ENCODE measurements around the gene MEF2C. TPM values are rescaled to one million over a fixed set of nuclear protein-coding genes. Genes with fewer than 3 reads are reported as not detected.
A peak's percentile ranks its signal among the peaks of the same experiment; 100 is the strongest.

The MEF2C gene
- total and polyA plus RNA-seq, 4 donors = 27.4 to 77.9 (median 46.3) TPM

DNA sequence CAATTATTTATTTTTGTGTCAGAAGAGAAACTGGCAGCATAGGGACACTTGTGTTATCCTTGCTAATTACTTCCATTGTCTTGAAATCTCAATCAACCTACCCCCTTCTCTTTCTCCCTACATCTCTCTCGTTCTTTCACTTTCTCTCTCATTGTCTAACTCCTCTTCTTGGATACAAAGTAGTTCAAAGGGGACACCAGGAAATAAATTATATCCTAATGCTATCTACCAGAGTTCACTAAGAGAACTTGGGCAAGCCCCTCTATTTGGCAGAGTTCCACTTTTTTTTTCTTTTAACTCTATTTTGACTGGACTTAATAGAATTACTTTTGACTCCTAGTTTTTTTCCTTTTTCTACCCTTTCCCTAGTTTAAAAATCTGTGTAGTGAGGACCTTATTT, 102.2 kb downstream of the MEF2C start:
- no peaks in the 10 kb centered on the region for H3K36me3 ChIP-seq (ENCODE audit: control insufficient read depth, insufficient read depth, low read length)
- H3K27ac ChIP-seq (ENCODE audit: low read depth, low read length) = no peak overlapping the region
- no CpG with 5 or more reads among the region's 1 CpG for WGBS (ENCODE audit: insufficient coverage)
- no peaks in the 10 kb centered on the region for H3K27me3 ChIP-seq (ENCODE audit: control insufficient read depth, insufficient read depth, low read length)
- DNase-seq (ENCODE audit: low read depth in 4 of 6, low spot score in 6 of 6) = peak in 1 of 6 donors; percentile 34
- no peaks in the 10 kb centered on the region for H3K9me3 ChIP-seq (ENCODE audit: control insufficient read depth, insufficient read depth, low read length)
- no peak overlapping the region for H3K4me3 ChIP-seq (ENCODE audit: low read depth, low read length)
- H3K4me1 ChIP-seq (ENCODE audit: control insufficient read depth, insufficient read depth, low read length) = no peaks in the 10 kb centered on the region

DNA sequence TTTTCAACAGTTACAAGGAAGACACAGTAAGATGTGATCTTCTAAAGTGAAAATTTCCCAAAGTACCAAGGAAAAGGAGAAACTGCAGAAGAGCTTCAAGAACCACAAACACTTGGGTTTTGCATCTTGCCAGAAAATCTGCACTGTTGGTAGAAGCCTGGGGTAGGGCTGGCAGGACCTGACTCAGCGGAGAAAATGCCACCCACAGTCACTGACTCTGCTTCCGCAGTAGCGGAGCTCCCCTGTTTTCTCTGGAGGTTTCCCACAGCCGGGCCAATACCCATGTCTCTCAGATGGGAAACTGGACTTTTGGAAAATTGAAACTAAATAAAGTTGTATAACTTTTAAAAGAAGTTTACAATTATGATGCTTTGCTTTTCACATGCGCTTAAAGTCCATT, 104.2 kb downstream of the MEF2C start:
- Histone ChIP-seq H3K4me3 (ENCODE audit: low read depth, low read length) (no peak overlapping the region), H3K27me3 (ENCODE audit: control insufficient read depth, insufficient read depth, low read length) (no peaks in the 10 kb centered on the region), H3K36me3 (ENCODE audit: control insufficient read depth, insufficient read depth, low read length) (no peaks in the 10 kb centered on the region), H3K27ac (ENCODE audit: low read depth, low read length) (no peak overlapping the region), H3K4me1 (ENCODE audit: control insufficient read depth, insufficient read depth, low read length) (no peaks in the 10 kb centered on the region), H3K9me3 (ENCODE audit: control insufficient read depth, insufficient read depth, low read length) (no peaks in the 10 kb centered on the region)
- 78% methylated on average over 3 of the region's 5 CpGs for WGBS (ENCODE audit: insufficient coverage)
- DNase-seq (ENCODE audit: low read depth in 4 of 6, low spot score in 6 of 6) = no peak

DNA sequence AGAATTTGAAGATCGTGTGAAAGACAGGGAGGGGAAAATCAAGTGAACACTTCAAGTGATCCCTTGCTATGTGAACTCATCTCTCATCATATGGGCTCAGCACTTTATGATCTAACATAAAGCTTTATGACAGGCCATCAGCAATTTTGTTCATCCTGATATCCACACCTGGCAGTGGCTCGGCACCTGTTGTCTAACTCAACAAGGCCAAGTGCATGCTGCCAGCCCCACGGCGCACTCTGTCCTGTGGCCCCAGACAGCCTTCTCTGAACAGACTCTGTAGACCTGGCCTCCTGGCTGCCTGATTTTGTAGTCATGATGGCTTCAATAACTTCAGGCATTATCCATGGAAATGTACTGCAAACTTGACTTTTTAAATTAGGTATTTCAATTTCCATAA, 106.3 kb downstream of the MEF2C start:
- no peaks in the 10 kb centered on the region for H3K9me3 ChIP-seq (ENCODE audit: control insufficient read depth, insufficient read depth, low read length)
- no peaks in the 10 kb centered on the region for H3K4me1 ChIP-seq (ENCODE audit: control insufficient read depth, insufficient read depth, low read length)
- no peak overlapping the region for H3K4me3 ChIP-seq (ENCODE audit: low read depth, low read length)
- H3K27me3 ChIP-seq (ENCODE audit: control insufficient read depth, insufficient read depth, low read length) = no peaks in the 10 kb centered on the region
- WGBS (ENCODE audit: insufficient coverage) = 94% methylated on average over 3 of the region's 4 CpGs
- no peak overlapping the region for H3K27ac ChIP-seq (ENCODE audit: low read depth, low read length)
- no peak for DNase-seq (ENCODE audit: low read depth in 4 of 6, low spot score in 6 of 6)
- H3K36me3 ChIP-seq (ENCODE audit: control insufficient read depth, insufficient read depth, low read length) = no peaks in the 10 kb centered on the region

DNA sequence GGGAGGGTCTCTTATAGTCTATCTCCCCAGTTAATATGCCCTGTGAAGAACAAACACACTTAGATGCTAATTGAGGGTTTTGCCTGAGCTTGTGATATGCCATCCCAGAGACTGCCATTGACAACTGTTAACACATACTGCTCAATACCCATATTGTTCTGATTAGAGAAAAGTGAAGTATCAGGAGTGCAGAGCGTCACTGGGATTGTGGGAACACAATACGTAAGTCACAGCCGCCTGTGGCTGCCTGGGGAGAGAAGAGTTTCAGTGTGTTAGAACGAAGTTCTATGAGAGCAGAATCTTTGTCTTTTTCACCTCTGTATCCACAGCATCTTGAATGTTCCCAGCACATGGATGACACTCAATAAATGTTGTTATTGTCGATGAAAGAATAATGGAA, 110.2 kb downstream of the MEF2C start:
- Histone ChIP-seq H3K9me3 (ENCODE audit: control insufficient read depth, insufficient read depth, low read length) (no peaks in the 10 kb centered on the region), H3K27ac (ENCODE audit: low read depth, low read length) (no peak overlapping the region), H3K27me3 (ENCODE audit: control insufficient read depth, insufficient read depth, low read length) (no peaks in the 10 kb centered on the region), H3K4me1 (ENCODE audit: control insufficient read depth, insufficient read depth, low read length) (no peaks in the 10 kb centered on the region), H3K36me3 (ENCODE audit: control insufficient read depth, insufficient read depth, low read length) (no peaks in the 10 kb centered on the region), H3K4me3 (ENCODE audit: low read depth, low read length) (no peak overlapping the region)
- no peak for DNase-seq (ENCODE audit: low read depth in 4 of 6, low spot score in 6 of 6)
- WGBS (ENCODE audit: insufficient coverage) = 60% methylated on average over 1 of the region's 5 CpGs

DNA sequence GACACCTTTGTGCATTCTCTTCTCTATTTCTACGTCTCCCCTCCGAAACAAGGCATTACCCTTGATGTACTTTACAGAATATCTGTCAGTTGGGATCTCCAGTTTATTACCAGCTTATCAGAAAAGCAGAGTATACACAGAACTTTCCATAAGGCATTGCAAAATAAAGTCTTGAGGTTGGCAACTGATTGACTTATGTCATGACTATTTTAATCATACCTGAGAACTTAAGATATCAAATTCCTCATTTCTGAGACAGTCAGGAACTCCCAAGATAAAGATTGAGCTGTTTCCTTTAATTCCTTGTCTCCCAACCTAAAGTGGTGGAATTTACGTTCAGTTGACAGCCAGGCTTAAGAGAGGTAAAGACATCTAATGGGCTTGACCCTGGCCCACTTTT, 110.9 kb downstream of the MEF2C start:
- H3K27ac ChIP-seq (ENCODE audit: low read depth, low read length) = no peak overlapping the region
- H3K27me3 ChIP-seq (ENCODE audit: control insufficient read depth, insufficient read depth, low read length) = no peaks in the 10 kb centered on the region
- no peak for DNase-seq (ENCODE audit: low read depth in 4 of 6, low spot score in 6 of 6)
- H3K4me1 ChIP-seq (ENCODE audit: control insufficient read depth, insufficient read depth, low read length) = no peaks in the 10 kb centered on the region
- H3K36me3 ChIP-seq (ENCODE audit: control insufficient read depth, insufficient read depth, low read length) = no peaks in the 10 kb centered on the region
- no peaks in the 10 kb centered on the region for H3K9me3 ChIP-seq (ENCODE audit: control insufficient read depth, insufficient read depth, low read length)
- H3K4me3 ChIP-seq (ENCODE audit: low read depth, low read length) = no peak overlapping the region
- 100% methylated on average over 3 of the region's 3 CpGs for WGBS (ENCODE audit: insufficient coverage)

DNA sequence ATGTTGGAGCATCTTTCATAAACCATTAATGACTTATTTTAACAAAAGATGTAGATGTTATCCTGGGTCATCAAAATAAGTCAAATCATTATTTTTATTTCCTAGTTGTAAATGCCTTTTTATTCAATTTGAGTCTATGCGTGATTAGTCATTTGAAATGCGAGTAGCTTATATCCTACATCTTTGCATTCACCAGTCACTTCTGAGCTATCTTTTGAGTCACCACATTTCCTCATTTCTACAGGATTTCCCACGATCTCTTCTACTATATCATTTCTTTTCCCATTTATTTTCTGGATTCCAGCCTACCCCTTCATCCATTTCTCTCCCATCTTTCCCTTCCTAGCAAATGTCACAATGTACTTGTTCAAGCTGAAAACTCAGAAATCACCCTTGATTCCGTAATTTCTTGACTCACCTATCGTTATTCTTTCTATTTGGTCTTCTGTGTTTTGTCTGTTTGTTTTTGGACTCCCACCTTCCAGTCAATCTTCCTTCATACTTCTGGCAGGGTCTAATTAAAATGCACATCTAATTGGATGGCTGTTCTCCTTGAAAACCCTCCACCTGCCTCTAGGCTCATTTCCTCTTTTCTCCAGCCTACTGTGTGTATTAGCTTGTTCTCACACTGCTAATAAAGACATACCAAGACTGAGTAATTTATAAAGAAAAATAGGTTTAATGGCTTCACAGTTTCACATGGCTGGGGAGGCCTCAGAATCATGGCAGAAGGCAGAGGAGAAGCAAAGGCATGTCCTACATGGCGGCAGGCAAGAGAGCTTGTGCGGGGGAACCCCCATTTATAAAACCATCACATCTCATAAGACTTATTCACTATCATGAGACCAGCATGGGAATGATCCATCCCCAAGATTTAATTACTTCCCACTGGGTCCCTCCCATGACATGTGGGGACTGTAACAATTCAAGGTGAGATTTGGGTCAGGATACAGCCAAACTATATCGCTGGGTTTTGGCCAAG, 112.4 kb downstream of the MEF2C start:
- Histone ChIP-seq H3K27me3 (ENCODE audit: control insufficient read depth, insufficient read depth, low read length) (no peaks in the 10 kb centered on the region), H3K27ac (ENCODE audit: low read depth, low read length) (no peak overlapping the region), H3K9me3 (ENCODE audit: control insufficient read depth, insufficient read depth, low read length) (no peaks in the 10 kb centered on the region), H3K4me1 (ENCODE audit: control insufficient read depth, insufficient read depth, low read length) (no peaks in the 10 kb centered on the region), H3K4me3 (ENCODE audit: low read depth, low read length) (no peak overlapping the region), H3K36me3 (ENCODE audit: control insufficient read depth, insufficient read depth, low read length) (no peaks in the 10 kb centered on the region)
- 98% methylated on average over 3 of the region's 8 CpGs for WGBS (ENCODE audit: insufficient coverage)
- no peak for DNase-seq (ENCODE audit: low read depth in 4 of 6, low spot score in 6 of 6)

DNA sequence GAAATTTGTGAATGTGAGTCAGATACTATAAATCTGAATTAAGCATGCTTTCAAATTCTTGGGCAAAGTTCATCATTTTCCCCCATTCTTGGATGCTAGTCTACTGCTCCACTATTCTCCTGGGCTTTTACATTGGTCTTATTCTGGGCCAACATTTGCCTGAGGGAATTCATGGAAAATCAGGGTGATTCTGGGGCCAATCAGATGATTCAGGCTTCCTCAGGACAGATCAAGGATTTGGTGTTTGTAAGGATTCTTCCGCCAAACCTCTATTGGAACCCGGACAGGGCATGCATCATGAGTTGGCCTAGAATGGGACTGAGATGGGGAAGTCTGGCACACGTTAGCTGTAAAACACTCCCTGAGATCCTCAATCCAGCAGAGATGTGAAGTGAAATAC, 113.8 kb downstream of the MEF2C start:
- H3K9me3 ChIP-seq (ENCODE audit: control insufficient read depth, insufficient read depth, low read length) = no peaks in the 10 kb centered on the region
- DNase-seq (ENCODE audit: low read depth in 4 of 6, low spot score in 6 of 6) = peak in 1 of 6 donors; percentile 21
- no peaks in the 10 kb centered on the region for H3K4me1 ChIP-seq (ENCODE audit: control insufficient read depth, insufficient read depth, low read length)
- H3K4me3 ChIP-seq (ENCODE audit: low read depth, low read length) = no peak overlapping the region
- H3K27me3 ChIP-seq (ENCODE audit: control insufficient read depth, insufficient read depth, low read length) = no peaks in the 10 kb centered on the region
- no peak overlapping the region for H3K27ac ChIP-seq (ENCODE audit: low read depth, low read length)
- no peaks in the 10 kb centered on the region for H3K36me3 ChIP-seq (ENCODE audit: control insufficient read depth, insufficient read depth, low read length)
- no CpG with 5 or more reads among the region's 3 CpGs for WGBS (ENCODE audit: insufficient coverage)

DNA sequence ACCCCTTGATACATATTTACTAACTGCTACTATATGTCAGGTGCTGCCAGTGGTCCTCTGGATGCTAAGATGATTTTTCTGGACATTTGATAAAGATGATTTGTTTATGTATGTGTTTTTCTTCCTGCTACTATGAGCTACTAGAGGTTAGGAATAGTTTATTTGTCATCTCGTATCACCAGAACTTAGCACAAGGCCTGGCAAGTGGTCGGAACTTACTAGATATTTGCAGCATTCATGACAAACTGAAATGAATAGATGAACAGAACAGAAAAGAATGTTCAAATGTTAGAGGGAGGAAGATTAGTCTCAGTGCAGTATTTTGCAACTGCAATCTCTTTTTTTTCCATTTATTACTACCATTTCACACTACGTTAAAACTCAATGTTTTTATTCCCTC, 114.6 kb downstream of the MEF2C start:
- Histone ChIP-seq H3K4me3 (ENCODE audit: low read depth, low read length) (no peak overlapping the region), H3K36me3 (ENCODE audit: control insufficient read depth, insufficient read depth, low read length) (no peaks in the 10 kb centered on the region), H3K27me3 (ENCODE audit: control insufficient read depth, insufficient read depth, low read length) (no peaks in the 10 kb centered on the region), H3K4me1 (ENCODE audit: control insufficient read depth, insufficient read depth, low read length) (no peaks in the 10 kb centered on the region), H3K9me3 (ENCODE audit: control insufficient read depth, insufficient read depth, low read length) (no peaks in the 10 kb centered on the region), H3K27ac (ENCODE audit: low read depth, low read length) (no peak overlapping the region)
- WGBS (ENCODE audit: insufficient coverage) = no CpG with 5 or more reads among the region's 3 CpGs
- no peak for DNase-seq (ENCODE audit: low read depth in 4 of 6, low spot score in 6 of 6)

DNA sequence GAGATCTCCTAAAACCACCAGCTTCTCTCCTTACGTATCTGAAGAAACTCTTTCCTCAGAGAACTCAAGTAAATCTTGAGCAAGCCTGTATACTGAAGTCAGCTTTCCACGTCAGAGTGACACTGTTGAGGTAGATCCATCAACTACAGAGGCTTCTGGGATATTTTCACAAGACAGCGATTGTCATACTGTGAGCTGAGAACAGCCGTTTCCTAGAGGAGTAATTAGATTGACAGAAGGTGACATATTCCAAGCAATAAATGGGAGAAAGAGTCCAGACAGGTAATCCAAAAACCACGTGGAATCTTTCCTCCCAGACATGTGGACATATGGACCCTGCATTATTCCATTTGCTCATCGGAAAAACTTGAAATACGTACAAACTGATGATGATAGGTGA, 117.2 kb downstream of the MEF2C start:
- DNase-seq (ENCODE audit: low read depth in 4 of 6, low spot score in 6 of 6) = peak in 2 of 6 donors; percentile 35 to 37
- H3K4me3 ChIP-seq (ENCODE audit: low read depth, low read length) = no peak overlapping the region
- H3K27ac ChIP-seq (ENCODE audit: low read depth, low read length) = no peak overlapping the region
- H3K9me3 ChIP-seq (ENCODE audit: control insufficient read depth, insufficient read depth, low read length) = no peaks in the 10 kb centered on the region
- 100% methylated on average over 1 of the region's 7 CpGs for WGBS (ENCODE audit: insufficient coverage)
- H3K27me3 ChIP-seq (ENCODE audit: control insufficient read depth, insufficient read depth, low read length) = no peaks in the 10 kb centered on the region
- H3K36me3 ChIP-seq (ENCODE audit: control insufficient read depth, insufficient read depth, low read length) = no peaks in the 10 kb centered on the region
- H3K4me1 ChIP-seq (ENCODE audit: control insufficient read depth, insufficient read depth, low read length) = no peaks in the 10 kb centered on the region

DNA sequence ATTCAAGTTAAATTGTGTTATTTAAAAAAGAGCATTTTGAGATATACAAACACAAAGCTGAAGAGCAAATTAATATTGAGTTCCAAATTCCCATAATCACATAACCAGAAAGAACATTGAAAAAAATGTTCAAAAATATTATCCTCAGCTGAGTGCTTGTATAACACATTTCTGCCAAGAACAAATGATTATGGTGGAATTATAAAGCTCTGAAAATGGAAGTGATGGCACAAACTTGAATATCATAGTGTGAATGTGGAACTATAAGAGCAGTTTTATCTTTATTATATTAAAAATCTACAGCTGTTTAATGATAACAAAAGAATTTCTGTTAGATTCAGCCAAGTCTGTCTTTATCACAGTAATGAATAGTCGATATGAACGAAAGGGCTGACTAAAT, 117.8 kb downstream of the MEF2C start:
- Histone ChIP-seq H3K4me3 (ENCODE audit: low read depth, low read length) (no peak overlapping the region), H3K9me3 (ENCODE audit: control insufficient read depth, insufficient read depth, low read length) (no peaks in the 10 kb centered on the region), H3K4me1 (ENCODE audit: control insufficient read depth, insufficient read depth, low read length) (no peaks in the 10 kb centered on the region), H3K36me3 (ENCODE audit: control insufficient read depth, insufficient read depth, low read length) (no peaks in the 10 kb centered on the region), H3K27ac (ENCODE audit: low read depth, low read length) (no peak overlapping the region), H3K27me3 (ENCODE audit: control insufficient read depth, insufficient read depth, low read length) (no peaks in the 10 kb centered on the region)
- DNase-seq (ENCODE audit: low read depth in 4 of 6, low spot score in 6 of 6) = peak in 1 of 6 donors; percentile 80
- WGBS (ENCODE audit: insufficient coverage) = no CpG with 5 or more reads among the region's 2 CpGs
